GM12878 (cell line): Measurements from ENCODE around the gene ARMS2.

ENCODE experiments used
- CREB1 ChIP-seq: IDR thresholded peaks from 2 replicates; pipeline ENCODE4 v1.6.1; 2012; ENCODE audit warnings: low read depth, mild to moderate bottlenecking, inconsistent platforms
- CTCF ChIP-seq, 3 experiments: IDR thresholded peaks in 2 of 3; conservative IDR thresholded peaks in 1 of 3; 2 replicates each; pipeline ENCODE4 v1.5.1; 2011; ENCODE audit warnings: low read depth in 3 of 3, low read length in 3 of 3, mild to moderate bottlenecking in 3 of 3, control low read depth in 2 of 3, moderate library complexity in 2 of 3, inconsistent platforms in 1 of 3, mixed read lengths in 1 of 3; ENCODE audit not compliant: control insufficient read depth in 2 of 3, insufficient read depth in 1 of 3; ENCODE audit errors: extremely low read depth in 1 of 3
- ETV6 ChIP-seq, 2 experiments: fragments of 450-650 bp in 1 of 2; IDR thresholded peaks in 1 of 2; conservative IDR thresholded peaks in 1 of 2; 2 replicates each; pipeline ENCODE4 v1.6.1; 2014; ENCODE audit warnings: antibody characterized with exemption in 1 of 2, borderline replicate concordance in 1 of 2, low read depth in 1 of 2, mild to moderate bottlenecking in 1 of 2, moderate library complexity in 1 of 2
- FOXK2 ChIP-seq: fragments of 450-650 bp; IDR thresholded peaks from 2 replicates; pipeline ENCODE4 v1.6.1; 2017; ENCODE audit warnings: mild to moderate bottlenecking, moderate library complexity
- JUND ChIP-seq: IDR thresholded peaks from 2 replicates; pipeline ENCODE4 v1.6.1; 2012; ENCODE audit warnings: low read depth, mild to moderate bottlenecking, low read length, improper control_type of control experiment, moderate library complexity
- NFYA ChIP-seq: IDR thresholded peaks from 2 replicates; pipeline ENCODE4 v1.6.1; 2011; ENCODE audit warnings: low read depth, mild to moderate bottlenecking, low read length, improper control_type of control experiment, borderline replicate concordance
- NR2C2 ChIP-seq: IDR thresholded peaks from 2 replicates; pipeline ENCODE4 v1.6.1; 2011; ENCODE audit warnings: borderline replicate concordance, low read depth; ENCODE audit not compliant: control insufficient read depth, insufficient read length
- POLR2AphosphoS5 ChIP-seq: IDR thresholded peaks from 2 replicates; pipeline ENCODE4 v1.6.1; 2011; ENCODE audit warnings: mild to moderate bottlenecking, low read length, inconsistent platforms
- POU2F2 ChIP-seq: IDR thresholded peaks from 3 replicates; pipeline ENCODE4 v1.6.1; 2011; ENCODE audit warnings: low read depth, mild to moderate bottlenecking, low read length, borderline replicate concordance
- RCOR1 ChIP-seq: conservative IDR thresholded peaks from 2 replicates; pipeline ENCODE4 v1.6.1; 2012; ENCODE audit warnings: low read depth, low read length, improper control_type of control experiment
- RUNX3 ChIP-seq: IDR thresholded peaks from 2 replicates; pipeline ENCODE4 v1.6.1; 2012; ENCODE audit warnings: low read length, inconsistent platforms
- TCF3 ChIP-seq: IDR thresholded peaks from 2 replicates; pipeline ENCODE4 v1.6.1; 2012; ENCODE audit warnings: low read depth, mild to moderate bottlenecking, low read length, borderline replicate concordance; ENCODE audit not compliant: insufficient read depth
- ZBTB33 ChIP-seq: fragments of 450-650 bp; IDR thresholded peaks from 2 replicates; pipeline ENCODE4 v1.6.1; 2017; ENCODE audit warnings: mild to moderate bottlenecking
- ZNF274 ChIP-seq: IDR thresholded peaks from one replicate; pipeline ENCODE4 v1.8.0; 2011; ENCODE audit not compliant: insufficient read length, insufficient read depth

GRCh38 chr10:122503886-122504609, 49.6 kb downstream of the ARMS2 start:
- no peak for TF ChIP-seq CTCF (IDR thresholded peaks at IDR 0.05 in 2 of 3, conservative IDR thresholded peaks at IDR 0.05 in 1 of 3; ENCODE audit: control insufficient read depth in 2 of 3, extremely low read depth in 1 of 3, insufficient read depth in 1 of 3, low read depth in 3 of 3, low read length in 3 of 3)
- TF ChIP-seq POU2F2, result no peak
- TF ChIP-seq ETV6 (conservative IDR thresholded peaks at IDR 0.05 in 1 of 2, IDR thresholded peaks at IDR 0.05 in 1 of 2; ENCODE audit: borderline replicate concordance in 1 of 2, low read depth in 1 of 2), result no peak
- no peak for TF ChIP-seq NR2C2
- TF ChIP-seq RUNX3, result no peak
- TF ChIP-seq ZBTB33, result no peak
- TF ChIP-seq CREB1, result no peak
- no peak for TF ChIP-seq POLR2AphosphoS5
- no peak for TF ChIP-seq TCF3
- no peak for TF ChIP-seq NFYA
- no peak for TF ChIP-seq FOXK2
- TF ChIP-seq ZNF274, result no peak
- TF ChIP-seq RCOR1, result no peak
- no peak for TF ChIP-seq JUND
